IMR-90 (cell line): ENCODE measurements around the gene TOP3B. TPM values are rescaled to one million over a fixed set of nuclear protein-coding genes. Genes with fewer than 3 reads are reported as not detected.

Experiments used
- ATAC-seq: fragments of 200-7000 bp; cut with Tn5 transposase; 2 replicates; pipeline ENCODE4 v1.9.1; 2020; ENCODE audit warnings: low read depth, mild to moderate bottlenecking, moderate library complexity
- BruUV-seq: library from RNA; stranded (reverse); fragments of 400-500 nt; replicated peaks from 2 replicates; lab custom pipeline; 2021; lab: Mats Ljungman, UMichigan
- CTCF ChIA-PET: fragments of 300-600 bp; formaldehyde crosslinking; extraction: SDS; loops from one replicate; lab custom pipeline; 2021; ENCODE audit warnings: antibody characterized with exemption; lab: Yijun Ruan, JAX
- POLR2A ChIA-PET: fragments of 300-600 bp; sonication (Branson Sonifier 250); formaldehyde crosslinking; loops from one replicate; lab custom pipeline; 2022; ENCODE audit warnings: antibody characterized with exemption; ENCODE audit not compliant: unreplicated experiment; lab: Charles Lee
- DNase-seq: peaks from one replicate; pipeline ENCODE4 v3.0.0; 2013
- H2AFZ ChIP-seq: replicated peaks from 2 replicates; pipeline ENCODE3; 2013; ENCODE audit warnings: low read length, mild to moderate bottlenecking; ENCODE audit not compliant: poor library complexity
- H2AK5ac ChIP-seq: 2 replicates; pipeline ENCODE4 v1.6.1; 2013; ENCODE audit warnings: low read depth, low read length, inconsistent platforms
- H2AK9ac ChIP-seq: replicated peaks from 2 replicates; pipeline ENCODE3; 2013; ENCODE audit warnings: mild to moderate bottlenecking, low read depth, low read length, moderate library complexity; ENCODE audit not compliant: poor library complexity
- H2BK120ac ChIP-seq: 2 replicates; pipeline ENCODE4 v1.6.1; 2013; ENCODE audit warnings: low read depth, low read length, inconsistent platforms
- H2BK15ac ChIP-seq: 3 replicates; pipeline ENCODE4 v1.6.1; 2013; ENCODE audit warnings: low read depth, low read length, inconsistent platforms
- H2BK20ac ChIP-seq: 2 replicates; pipeline ENCODE4 v1.6.1; 2013; ENCODE audit warnings: low read depth, mild to moderate bottlenecking, inconsistent platforms, low read length, moderate library complexity
- H2BK5ac ChIP-seq: 2 replicates; pipeline ENCODE4 v1.6.1; 2013; ENCODE audit warnings: mild to moderate bottlenecking, low read depth, low read length, inconsistent platforms; ENCODE audit not compliant: poor library complexity, severe bottlenecking
- H3K14ac ChIP-seq: replicated peaks from 2 replicates; pipeline ENCODE4 v1.6.1; 2013; ENCODE audit warnings: low read depth, low read length, inconsistent platforms
- H3K18ac ChIP-seq: 2 replicates; pipeline ENCODE4 v1.6.1; 2013; ENCODE audit warnings: low read depth, low read length, control low read depth
- H3K23ac ChIP-seq: 2 replicates; pipeline ENCODE4 v1.6.1; 2013; ENCODE audit warnings: low read depth, low read length, inconsistent platforms
- H3K27ac ChIP-seq: 2 replicates; pipeline ENCODE4 v1.5.1; 2013; ENCODE audit warnings: mild to moderate bottlenecking, control low read depth, low read length; ENCODE audit not compliant: insufficient read depth
- H3K27me3 ChIP-seq: 2 replicates; pipeline ENCODE4 v1.6.1; 2013; ENCODE audit warnings: low read length; ENCODE audit not compliant: control insufficient read depth, insufficient read depth
- H3K36me3 ChIP-seq: 2 replicates; pipeline ENCODE4 v1.6.1; 2013; ENCODE audit warnings: low read length, mixed read lengths; ENCODE audit not compliant: control insufficient read depth, insufficient read depth
- H3K4ac ChIP-seq: 2 replicates; pipeline ENCODE4 v1.6.1; 2013; ENCODE audit warnings: low read depth, low read length, inconsistent platforms
- H3K4me1 ChIP-seq: 2 replicates; pipeline ENCODE4 v1.6.1; 2013; ENCODE audit warnings: low read length, mixed read lengths; ENCODE audit not compliant: control insufficient read depth, insufficient read depth
- H3K4me2 ChIP-seq: 2 replicates; pipeline ENCODE4 v1.6.1; 2013; ENCODE audit warnings: low read depth, mild to moderate bottlenecking, control low read depth, low read length, moderate library complexity
- H3K4me3 ChIP-seq: 2 replicates; pipeline ENCODE4 v1.5.1; 2013; ENCODE audit warnings: low read depth, mild to moderate bottlenecking, control low read depth, low read length, moderate library complexity; ENCODE audit not compliant: insufficient read depth
- H3K56ac ChIP-seq: 2 replicates; pipeline ENCODE4 v1.6.1; 2013; ENCODE audit warnings: low read length, inconsistent platforms; ENCODE audit not compliant: insufficient read depth; ENCODE audit errors: extremely low read depth
- H3K79me1 ChIP-seq, 2 experiments: 2 replicates each; pipeline ENCODE4 v1.6.1; 2013; ENCODE audit warnings: low read length in 2 of 2, inconsistent platforms in 1 of 2, low read depth in 1 of 2
- H3K9ac ChIP-seq: 2 replicates; pipeline ENCODE4 v1.6.1; 2013; ENCODE audit warnings: low read depth, low read length, control low read depth
- H3K9me1 ChIP-seq: 2 replicates; pipeline ENCODE4 v1.6.1; 2013; ENCODE audit warnings: low read length, inconsistent platforms; ENCODE audit not compliant: insufficient read depth
- H3K9me3 ChIP-seq: 2 replicates; pipeline ENCODE4 v1.6.1; 2013; ENCODE audit warnings: low read length; ENCODE audit not compliant: control insufficient read depth, insufficient read depth
- H4K20me1 ChIP-seq: 2 replicates; pipeline ENCODE4 v1.6.1; 2013; ENCODE audit warnings: low read length, inconsistent platforms; ENCODE audit not compliant: insufficient read depth
- H4K5ac ChIP-seq: 2 replicates; pipeline ENCODE4 v1.6.1; 2013; ENCODE audit warnings: mild to moderate bottlenecking, low read depth, low read length, control low read depth
- H4K8ac ChIP-seq, 2 experiments: 2 replicates each; pipeline ENCODE4 v1.6.1; 2013; ENCODE audit warnings: low read depth in 2 of 2, low read length in 2 of 2, control low read depth in 1 of 2, inconsistent platforms in 1 of 2
- H4K91ac ChIP-seq: 2 replicates; pipeline ENCODE4 v1.6.1; 2013; ENCODE audit warnings: low read depth, low read length, inconsistent platforms; ENCODE audit not compliant: insufficient read depth
- CEBPB ChIP-seq: IDR thresholded peaks from 2 replicates; pipeline ENCODE4 v1.6.1; 2012; ENCODE audit warnings: low read depth, low read length, improper control_type of control experiment
- ELK1 ChIP-seq: fragments of 150-350 bp; IDR thresholded peaks from 2 replicates; pipeline ENCODE4 v1.6.1; 2016; ENCODE audit warnings: low read depth, mild to moderate bottlenecking, low read length, moderate library complexity, borderline replicate concordance
- FOS ChIP-seq: fragments of 150-350 bp; IDR thresholded peaks from 2 replicates; pipeline ENCODE4 v1.6.1; 2016; ENCODE audit warnings: low read depth, low read length
- MAFK ChIP-seq: IDR thresholded peaks from 2 replicates; pipeline ENCODE4 v1.6.1; 2012; ENCODE audit warnings: low read depth, low read length, improper control_type of control experiment
- MXI1 ChIP-seq: IDR thresholded peaks from 2 replicates; pipeline ENCODE4 v1.6.1; 2012; ENCODE audit warnings: low read depth, mild to moderate bottlenecking, low read length, moderate library complexity, borderline replicate concordance
- RAD21 ChIP-seq: IDR thresholded peaks from 2 replicates; pipeline ENCODE4 v1.6.1; 2012; ENCODE audit warnings: low read length, improper control_type of control experiment
- RCOR1 ChIP-seq: IDR thresholded peaks from 2 replicates; pipeline ENCODE4 v1.6.1; 2012; ENCODE audit warnings: mild to moderate bottlenecking, low read length, improper control_type of control experiment; ENCODE audit not compliant: insufficient replicate concordance
- SMC3 ChIP-seq: fragments of 150-350 bp; IDR thresholded peaks from 2 replicates; pipeline ENCODE4 v1.6.1; 2016; ENCODE audit warnings: low read depth, mild to moderate bottlenecking, antibody characterized with exemption, low read length, moderate library complexity
- USF2 ChIP-seq: fragments of 150-350 bp; IDR thresholded peaks from 2 replicates; pipeline ENCODE4 v1.6.1; 2017; ENCODE audit warnings: mild to moderate bottlenecking, antibody characterized with exemption, low read length, low read depth
- WGBS, 2 experiments: methylation state at CpG; one replicate each; pipeline versions ENCODE4 v1.1.5 to v1.1.7; 2013; ENCODE audit warnings: missing lambda C conversion rate in 2 of 2; ENCODE audit not compliant: insufficient read length in 1 of 2; ENCODE audit errors: extremely low coverage in 2 of 2; 5-methylcytosine and 5-hydroxymethylcytosine counted together
- dilution Hi-C: fragments of 300-500 bp; cut with HindIII; formaldehyde crosslinking; loops from one replicate; pipeline ENCODE4 v1.14.3; 2018; ENCODE audit warnings: low sequenced_read_pairs; ENCODE audit not compliant: unreplicated experiment
- in situ Hi-C: fragments of 300-500 bp; cut with MboI; formaldehyde crosslinking; loops from 3 replicates; pipeline ENCODE4 v1.14.3; 2019; ENCODE audit warnings: low sequenced_read_pairs, inconsistent platforms, mixed read lengths
- intact Hi-C: fragments of 100-400 bp; cut with micrococcal nuclease; formaldehyde crosslinking; loops from 2 replicates; pipeline ENCODE4 v1.10.0; 2022
- polyA plus RNA-seq, 3 experiments: library from polyadenylated mRNA; depleted of rRNA; stranded (reverse); fragments of >200 nt; gene quantifications; 2 replicates each; pipeline ENCODE4 v1.2.3, GENCODE V29; 2012; ENCODE audit warnings: low replicate concordance in 1 of 3
- total RNA-seq: library from RNA; depleted of rRNA; stranded (reverse); fragments of >200 nt; gene quantifications from 2 replicates; pipeline ENCODE4 v1.2.3, GENCODE V29; 2012

Gene TOP3B
- total and polyA plus RNA-seq, 2 of the 4 experiments (the other 2 are of a cell fraction): 23.0 to 23.5 TPM

- Histone ChIP-seq H2BK20ac (no peak overlapping the region), H3K4ac (no peak overlapping the region), H4K5ac (no peak overlapping the region), H3K9ac (no peak overlapping the region), H3K9me3 (no peaks in the 10 kb centered on the region), H4K91ac (no peak overlapping the region), H3K27me3 (no peaks in the 10 kb centered on the region), H2AK9ac (no peak overlapping the region), H3K79me1 (peaks cover 13 to 64% of the 10 kb centered on the region in 2 experiments), H2BK5ac (no peak overlapping the region), H3K9me1 (peaks cover 3% of the 10 kb centered on the region; the same call in 1 of the 2 replicates), H3K23ac (no peak overlapping the region), H3K56ac (no peak overlapping the region), H3K4me1 (peaks cover 11% of the 10 kb centered on the region), H3K4me2 (no peak overlapping the region), H3K27ac (no peak overlapping the region), H4K8ac (no peak overlapping the region), H2BK15ac (no peak overlapping the region), H4K20me1 (0 out of 2 replicates have a peak, but pooled peaks cover 3% of the 10 kb centered on the region), H3K18ac (no peak overlapping the region), H2BK120ac (no peak overlapping the region), H2AFZ (no peak overlapping the region), H3K4me3 (no peak overlapping the region), H3K14ac (no peak overlapping the region), H2AK5ac (no peak overlapping the region), H3K36me3 (peaks cover 52% of the 10 kb centered on the region)
- in situ Hi-C loops (no loop called here), dilution Hi-C loops (no loop called here), intact Hi-C loops (no loop called here)
- WGBS, 2 experiments: 100% methylated on average over 1 of the region's 3 CpGs; no CpG with 5 or more reads in 1 of the 2 experiments
- DNase-seq (no peak), ATAC-seq (no peak)
- TF ChIP-seq RAD21: no peak
- no peak for TF ChIP-seq ELK1
- TF ChIP-seq FOS: no peak
- no peak for TF ChIP-seq USF2
- TF ChIP-seq RCOR1: no peak
- no peak for TF ChIP-seq SMC3
- no peak for TF ChIP-seq MXI1
- no peak for TF ChIP-seq MAFK
- no peak for TF ChIP-seq CEBPB
- ChIA-PET CTCF (no interaction called here), POLR2A (no interaction called here)
- BruUV-seq: no TSS peak
These were observed 50.2 kb downstream of the TOP3B start for GRCh38 chr22:21932347-21932746.
